ENCODE results near the gene ABHD12.

Gene ABHD12

DNA sequence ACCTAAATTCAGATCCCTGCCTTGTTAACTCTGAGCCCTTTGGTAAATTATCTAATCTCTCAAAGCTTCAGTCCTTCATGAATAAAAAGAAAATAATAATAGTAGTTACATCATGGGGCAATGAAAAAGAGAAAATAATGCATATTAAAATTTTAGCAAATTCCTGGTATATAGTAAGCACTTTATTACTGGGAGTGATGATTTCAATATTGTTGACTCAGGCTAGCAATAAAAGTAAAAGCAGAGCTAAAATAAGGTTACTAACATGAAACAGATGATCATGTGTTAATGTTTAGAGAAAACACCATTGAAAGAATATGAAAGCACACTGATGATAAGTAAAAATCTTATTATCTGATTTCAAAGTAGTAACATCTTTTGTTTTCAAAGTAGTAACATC is 30.5 kb upstream of the ABHD12 start:
- H3K27ac ChIP-seq (ENCODE audit: poor library complexity, severe bottlenecking), result no peak overlapping the region
- H3K9me3 ChIP-seq (ENCODE audit: severe bottlenecking), result no peaks in the 10 kb centered on the region
- TF ChIP-seq, protein P1, sequence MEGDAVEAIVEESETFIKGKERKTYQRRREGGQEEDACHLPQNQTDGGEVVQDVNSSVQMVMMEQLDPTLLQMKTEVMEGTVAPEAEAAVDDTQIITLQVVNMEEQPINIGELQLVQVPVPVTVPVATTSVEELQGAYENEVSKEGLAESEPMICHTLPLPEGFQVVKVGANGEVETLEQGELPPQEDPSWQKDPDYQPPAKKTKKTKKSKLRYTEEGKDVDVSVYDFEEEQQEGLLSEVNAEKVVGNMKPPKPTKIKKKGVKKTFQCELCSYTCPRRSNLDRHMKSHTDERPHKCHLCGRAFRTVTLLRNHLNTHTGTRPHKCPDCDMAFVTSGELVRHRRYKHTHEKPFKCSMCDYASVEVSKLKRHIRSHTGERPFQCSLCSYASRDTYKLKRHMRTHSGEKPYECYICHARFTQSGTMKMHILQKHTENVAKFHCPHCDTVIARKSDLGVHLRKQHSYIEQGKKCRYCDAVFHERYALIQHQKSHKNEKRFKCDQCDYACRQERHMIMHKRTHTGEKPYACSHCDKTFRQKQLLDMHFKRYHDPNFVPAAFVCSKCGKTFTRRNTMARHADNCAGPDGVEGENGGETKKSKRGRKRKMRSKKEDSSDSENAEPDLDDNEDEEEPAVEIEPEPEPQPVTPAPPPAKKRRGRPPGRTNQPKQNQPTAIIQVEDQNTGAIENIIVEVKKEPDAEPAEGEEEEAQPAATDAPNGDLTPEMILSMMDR (IDR thresholded peaks at IDR 0.05; ENCODE audit: poor library complexity, severe bottlenecking), result no peak
- no peak for DNase-seq (ENCODE audit: low spot score)
- H3K27me3 ChIP-seq (ENCODE audit: insufficient read depth, poor library complexity, severe bottlenecking), result no peaks in the 10 kb centered on the region
- H3K36me3 ChIP-seq (ENCODE audit: low read depth), result peaks cover 87% of the 10 kb centered on the region
- no peak overlapping the region for H3K4me3 ChIP-seq (ENCODE audit: severe bottlenecking)
- no peaks in the 10 kb centered on the region for H3K4me1 ChIP-seq (ENCODE audit: insufficient read depth, poor library complexity, severe bottlenecking)
- ATAC-seq (ENCODE audit: low read depth), result no peak

GRCh38 chr20:25418776-25419175 is 28.1 kb upstream of the ABHD12 start:
- TF ChIP-seq, protein P1 (IDR thresholded peaks at IDR 0.05; ENCODE audit: poor library complexity, severe bottlenecking), result no peak
- Histone ChIP-seq H3K36me3 (ENCODE audit: low read depth) (peaks cover 87% of the 10 kb centered on the region), H3K4me3 (ENCODE audit: severe bottlenecking) (no peak overlapping the region), H3K9me3 (ENCODE audit: severe bottlenecking) (no peaks in the 10 kb centered on the region), H3K4me1 (ENCODE audit: insufficient read depth, poor library complexity, severe bottlenecking) (no peaks in the 10 kb centered on the region), H3K27ac (ENCODE audit: poor library complexity, severe bottlenecking) (no peak overlapping the region), H3K27me3 (ENCODE audit: insufficient read depth, poor library complexity, severe bottlenecking) (no peaks in the 10 kb centered on the region)
- no peak for ATAC-seq (ENCODE audit: low read depth)
- DNase-seq (ENCODE audit: low spot score), result no peak

DNA sequence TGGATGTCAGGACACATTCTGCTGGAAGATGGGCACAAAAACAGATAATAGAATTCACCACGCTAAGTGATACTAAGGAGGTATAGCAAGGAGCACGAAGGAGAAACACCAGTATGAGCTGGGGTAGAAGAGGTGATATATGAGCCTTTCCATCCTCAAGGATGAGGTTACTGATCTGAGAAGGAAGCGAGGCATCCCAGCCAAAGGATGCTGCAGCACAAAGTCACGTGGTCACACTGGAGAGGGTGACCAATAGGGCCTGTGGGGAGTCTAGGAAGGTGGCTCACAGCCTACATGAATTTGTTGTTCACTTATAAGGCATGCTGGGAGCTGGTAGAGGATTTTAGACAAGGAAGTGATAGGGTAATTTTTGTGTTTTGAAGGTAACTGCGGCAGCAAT is 18.3 kb upstream of the ABHD12 start:
- Histone ChIP-seq H3K4me1 (ENCODE audit: insufficient read depth, poor library complexity, severe bottlenecking) (peaks cover 8% of the 10 kb centered on the region), H3K36me3 (ENCODE audit: low read depth) (peaks cover 45% of the 10 kb centered on the region), H3K9me3 (ENCODE audit: severe bottlenecking) (no peaks in the 10 kb centered on the region), H3K4me3 (ENCODE audit: severe bottlenecking) (peak overlapping the region; percentile 55), H3K27me3 (ENCODE audit: insufficient read depth, poor library complexity, severe bottlenecking) (no peaks in the 10 kb centered on the region), H3K27ac (ENCODE audit: poor library complexity, severe bottlenecking) (peak overlapping the region; percentile 58)
- DNase-seq (ENCODE audit: low spot score) (no peak), ATAC-seq (ENCODE audit: low read depth) (no peak)
- TF ChIP-seq, protein P1 (IDR thresholded peaks at IDR 0.05; ENCODE audit: poor library complexity, severe bottlenecking), result no peak

DNA sequence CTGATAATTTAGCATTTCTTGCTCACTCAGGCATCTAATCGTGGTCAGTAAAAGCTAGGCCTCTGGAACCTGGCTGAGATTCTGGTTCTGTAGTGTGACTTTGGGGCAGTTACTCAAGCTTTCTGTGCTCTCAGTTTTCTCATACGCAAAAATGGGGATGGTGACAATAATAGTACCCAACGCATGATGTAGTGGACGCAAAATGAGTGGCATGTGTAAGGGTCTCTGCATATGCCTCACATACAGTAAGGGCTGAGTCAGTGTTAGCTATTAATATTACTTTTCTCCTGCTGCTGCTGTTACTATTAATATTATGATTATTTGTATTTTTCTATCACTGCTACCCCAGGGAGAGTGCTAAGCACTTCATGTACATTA is 17.5 kb upstream of the ABHD12 start:
- H3K9me3 ChIP-seq (ENCODE audit: severe bottlenecking), result no peaks in the 10 kb centered on the region
- peak overlapping the region; percentile 55 for H3K4me3 ChIP-seq (ENCODE audit: severe bottlenecking)
- peaks cover 37% of the 10 kb centered on the region for H3K36me3 ChIP-seq (ENCODE audit: low read depth)
- H3K4me1 ChIP-seq (ENCODE audit: insufficient read depth, poor library complexity, severe bottlenecking), result peaks cover 8% of the 10 kb centered on the region
- ATAC-seq (ENCODE audit: low read depth) (no peak), DNase-seq (ENCODE audit: low spot score) (no peak)
- TF ChIP-seq, protein P1 (IDR thresholded peaks at IDR 0.05; ENCODE audit: poor library complexity, severe bottlenecking), result no peak
- peak overlapping the region; percentile 58 for H3K27ac ChIP-seq (ENCODE audit: poor library complexity, severe bottlenecking)
- H3K27me3 ChIP-seq (ENCODE audit: insufficient read depth, poor library complexity, severe bottlenecking), result no peaks in the 10 kb centered on the region

DNA sequence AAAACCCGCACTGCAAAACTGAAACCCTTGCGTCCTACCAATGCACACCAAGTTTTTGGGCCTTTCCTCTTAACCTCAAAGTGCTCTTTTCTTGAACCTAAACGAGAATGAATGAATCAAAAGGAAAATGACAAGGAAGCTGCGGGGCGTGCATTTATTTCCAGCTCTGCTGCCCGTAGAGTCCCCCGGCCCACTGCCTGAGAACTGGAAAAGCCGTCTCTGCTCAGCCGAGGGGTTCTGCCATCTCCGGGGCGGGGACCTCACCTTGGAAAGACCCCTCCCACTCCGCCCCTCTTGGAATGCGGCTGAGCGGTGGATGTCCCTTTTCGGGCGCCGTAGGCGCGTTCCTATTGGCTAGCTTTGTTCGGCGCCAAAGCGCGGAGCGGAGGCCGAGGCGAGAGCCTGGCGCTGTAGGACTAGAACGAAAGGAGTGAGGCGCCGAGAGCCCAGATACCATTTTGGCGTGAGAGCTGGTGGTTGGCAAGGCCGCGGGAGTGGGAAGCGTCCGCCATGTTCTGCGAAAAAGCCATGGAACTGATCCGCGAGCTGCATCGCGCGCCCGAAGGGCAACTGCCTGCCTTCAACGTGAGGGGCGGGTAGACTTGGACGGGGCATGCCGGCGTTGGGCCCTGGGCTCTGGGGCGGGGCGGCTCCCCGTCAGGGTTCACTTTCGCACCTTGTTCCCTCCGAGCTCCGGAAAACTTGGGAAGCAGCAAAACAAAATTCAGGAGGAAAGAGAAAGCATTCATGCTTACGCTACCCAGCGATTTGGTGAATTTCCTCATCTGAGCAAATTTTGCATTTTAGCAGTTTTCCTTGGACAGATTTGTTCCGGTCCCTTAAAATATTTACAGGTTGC is 16.9 kb upstream of the ABHD12 start, which contains the start of gene GINS1:
Gene GINS1 (plus strand): TSS at position 363 of the 859 bp plus-strand sequence. CDS start 148 bp downstream, at position 511.
- TF ChIP-seq, protein P1 (IDR thresholded peaks at IDR 0.05; ENCODE audit: poor library complexity, severe bottlenecking), result no peak
- ATAC-seq (ENCODE audit: low read depth) (peak; percentile 92), DNase-seq (ENCODE audit: low spot score) (peak; percentile 93)
- Histone ChIP-seq H3K27ac (ENCODE audit: poor library complexity, severe bottlenecking) (peak within 1 kb of the TSS; percentile 58), H3K4me1 (ENCODE audit: insufficient read depth, poor library complexity, severe bottlenecking) (peaks cover 8% of the 10 kb centered on the region), H3K4me3 (ENCODE audit: severe bottlenecking) (peak within 1 kb of the TSS; percentile 55), H3K36me3 (ENCODE audit: low read depth) (peaks cover 31% of the 10 kb centered on the region), H3K27me3 (ENCODE audit: insufficient read depth, poor library complexity, severe bottlenecking) (no peaks in the 10 kb centered on the region), H3K9me3 (ENCODE audit: severe bottlenecking) (peaks cover 2% of the 10 kb centered on the region)
